PFSK-1 (cell line): Measurements from ENCODE around the gene ERFE.

Experiments used
- FOXP2 ChIP-seq: optimal IDR thresholded peaks from 2 replicates; pipeline ENCODE3; 2011; ENCODE audit warnings: borderline replicate concordance, control low read depth, inconsistent platforms; ENCODE audit not compliant: insufficient read depth; ENCODE audit errors: extremely low read length, extremely low read depth
- POLR2AphosphoS5 ChIP-seq: IDR thresholded peaks from 2 replicates; pipeline ENCODE4 v1.6.1; 2012; ENCODE audit warnings: low read depth, mild to moderate bottlenecking, control low read depth, low read length, moderate library complexity
- REST ChIP-seq, 2 experiments: IDR thresholded peaks; 2 replicates each; pipeline versions ENCODE4 v1.6.1 to v1.8.0; 2011 to 2012; ENCODE audit warnings: low read depth in 2 of 2, low read length in 2 of 2, control low read depth in 1 of 2, inconsistent platforms in 1 of 2, mild to moderate bottlenecking in 1 of 2, moderate library complexity in 1 of 2; ENCODE audit not compliant: insufficient read depth in 1 of 2
- SIN3A ChIP-seq: IDR thresholded peaks from 2 replicates; pipeline ENCODE4 v1.6.1; 2012; ENCODE audit warnings: mild to moderate bottlenecking, low read length, moderate library complexity, borderline replicate concordance; ENCODE audit not compliant: insufficient read depth
- TAF1 ChIP-seq: IDR thresholded peaks from 2 replicates; pipeline ENCODE4 v1.6.1; 2012; ENCODE audit warnings: low read length, control low read depth, borderline replicate concordance; ENCODE audit not compliant: insufficient read depth

Gene ERFE

GRCh38 chr2:238203094-238203972 is 44.6 kb downstream of the ERFE start, which contains the start of gene ILKAP:
Gene ILKAP (minus strand): TSS chr2:238203695. CDS start chr2:238203553, 142 bp downstream.
- TF ChIP-seq TAF1 = no peak; the same call in 1 of the 2 replicates
- TF ChIP-seq REST (IDR thresholded peaks at IDR 0.05; ENCODE audit: insufficient read depth in 1 of 2, low read depth in 2 of 2, low read length in 2 of 2) = no peak
- no peak for TF ChIP-seq SIN3A
- no peak for TF ChIP-seq FOXP2
- peak; percentile 57 for TF ChIP-seq POLR2AphosphoS5

GRCh38 chr2:238203973-238204683 is 45.4 kb downstream of the ERFE start:
- TF ChIP-seq SIN3A (no peak), TAF1 (no peak), REST (IDR thresholded peaks at IDR 0.05; ENCODE audit: insufficient read depth in 1 of 2, low read depth in 2 of 2, low read length in 2 of 2) (no peak), FOXP2 (no peak), POLR2AphosphoS5 (no peak)

GRCh38 chr2:238207006-238207405 is 48.2 kb downstream of the ERFE start:
- TF ChIP-seq TAF1 (no peak), REST (IDR thresholded peaks at IDR 0.05; ENCODE audit: insufficient read depth in 1 of 2, low read depth in 2 of 2, low read length in 2 of 2) (no peak), FOXP2 (no peak), POLR2AphosphoS5 (no peak), SIN3A (no peak)

DNA sequence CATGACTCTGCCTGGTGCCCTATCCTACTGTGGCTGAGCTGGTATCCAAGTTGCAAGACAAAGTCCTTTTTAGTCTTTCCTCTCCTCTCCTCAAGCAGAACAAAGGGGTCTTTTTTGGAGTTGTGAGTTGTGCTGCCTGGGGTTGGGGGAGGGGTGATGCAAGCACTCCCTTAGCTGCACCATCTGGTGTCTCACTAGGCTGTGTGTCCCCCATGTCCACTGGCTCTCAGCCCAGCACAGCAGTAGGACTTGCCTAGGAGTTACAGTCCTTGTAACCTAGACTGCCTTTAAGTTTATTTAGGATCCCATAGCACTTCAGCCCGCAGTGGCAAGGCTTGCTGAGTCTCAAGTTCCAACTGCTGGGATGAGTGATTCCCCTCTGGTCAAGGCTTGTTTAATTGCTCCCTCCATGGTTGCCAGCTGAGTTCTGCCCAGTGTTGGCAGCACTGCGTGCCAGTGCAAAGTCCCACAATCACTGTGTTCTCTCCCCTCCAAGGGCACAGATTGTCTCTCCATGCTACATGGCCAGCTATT is 57.9 kb downstream of the ERFE start:
- TF ChIP-seq FOXP2 (no peak), REST (IDR thresholded peaks at IDR 0.05; ENCODE audit: insufficient read depth in 1 of 2, low read depth in 2 of 2, low read length in 2 of 2) (no peak), TAF1 (no peak), POLR2AphosphoS5 (no peak), SIN3A (no peak)
